BLaER1 (cell line): ENCODE data around the gene FAM124A.

Experiments
- H3K27ac ChIP-seq: shearing (Covaris generic); formaldehyde crosslinking; 2 replicates; pipeline ENCODE4 v1.8.1; 2022
- H3K27me3 ChIP-seq: shearing (Covaris generic); formaldehyde crosslinking; 2 replicates; pipeline ENCODE4 v1.8.1; 2022
- H3K36me3 ChIP-seq: shearing (Covaris generic); formaldehyde crosslinking; 2 replicates; pipeline ENCODE4 v1.8.1; 2022
- H3K4me1 ChIP-seq: shearing (Covaris generic); formaldehyde crosslinking; 2 replicates; pipeline ENCODE4 v1.8.1; 2022
- H3K4me2 ChIP-seq: shearing (Covaris generic); formaldehyde crosslinking; 2 replicates; pipeline ENCODE4 v1.8.1; 2022
- H3K4me3 ChIP-seq: shearing (Covaris generic); formaldehyde crosslinking; 2 replicates; pipeline ENCODE4 v1.8.1; 2022
- H3K9ac ChIP-seq: shearing (Covaris generic); formaldehyde crosslinking; 2 replicates; pipeline ENCODE4 v1.8.1; 2022
- H3K9me3 ChIP-seq: shearing (Covaris generic); formaldehyde crosslinking; 2 replicates; pipeline ENCODE4 v1.8.1; 2022
- H4K20me1 ChIP-seq: shearing (Covaris generic); formaldehyde crosslinking; 2 replicates; pipeline ENCODE4 v1.8.1; 2022
- Cebpa-rat ChIP-seq: shearing (Covaris generic); IDR thresholded peaks from 2 replicates; pipeline ENCODE4 v1.8.1; 2022

Gene FAM124A

DNA sequence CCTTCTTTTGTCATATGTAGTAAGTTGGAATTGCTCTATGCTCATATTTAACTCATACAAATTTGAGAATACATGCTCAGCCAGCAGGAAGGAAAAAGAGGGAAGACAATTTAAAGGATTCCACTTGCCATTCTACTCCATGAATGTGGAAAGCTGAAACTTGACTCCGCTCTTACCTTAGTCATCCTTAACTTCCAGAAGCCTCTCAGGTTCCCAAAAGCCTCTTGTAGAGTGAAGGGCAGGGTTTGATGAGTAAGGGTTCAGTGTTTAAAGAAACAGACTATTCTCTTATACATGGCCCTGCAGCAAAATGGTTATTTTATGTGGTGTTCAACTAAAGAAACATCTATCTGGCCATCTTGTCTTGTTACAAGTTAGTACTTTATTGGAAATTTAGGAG, 27.1 kb downstream of the FAM124A start:
- no peaks in the 10 kb centered on the region for H3K27me3 ChIP-seq
- TF ChIP-seq Cebpa-rat = no peak
- H4K20me1 ChIP-seq = no peaks in the 10 kb centered on the region
- H3K4me2 ChIP-seq = no peak overlapping the region
- no peak overlapping the region for H3K27ac ChIP-seq
- no peaks in the 10 kb centered on the region for H3K4me1 ChIP-seq
- no peak overlapping the region for H3K4me3 ChIP-seq
- H3K36me3 ChIP-seq = no peaks in the 10 kb centered on the region
- H3K9ac ChIP-seq = no peak overlapping the region
- no peaks in the 10 kb centered on the region for H3K9me3 ChIP-seq

DNA sequence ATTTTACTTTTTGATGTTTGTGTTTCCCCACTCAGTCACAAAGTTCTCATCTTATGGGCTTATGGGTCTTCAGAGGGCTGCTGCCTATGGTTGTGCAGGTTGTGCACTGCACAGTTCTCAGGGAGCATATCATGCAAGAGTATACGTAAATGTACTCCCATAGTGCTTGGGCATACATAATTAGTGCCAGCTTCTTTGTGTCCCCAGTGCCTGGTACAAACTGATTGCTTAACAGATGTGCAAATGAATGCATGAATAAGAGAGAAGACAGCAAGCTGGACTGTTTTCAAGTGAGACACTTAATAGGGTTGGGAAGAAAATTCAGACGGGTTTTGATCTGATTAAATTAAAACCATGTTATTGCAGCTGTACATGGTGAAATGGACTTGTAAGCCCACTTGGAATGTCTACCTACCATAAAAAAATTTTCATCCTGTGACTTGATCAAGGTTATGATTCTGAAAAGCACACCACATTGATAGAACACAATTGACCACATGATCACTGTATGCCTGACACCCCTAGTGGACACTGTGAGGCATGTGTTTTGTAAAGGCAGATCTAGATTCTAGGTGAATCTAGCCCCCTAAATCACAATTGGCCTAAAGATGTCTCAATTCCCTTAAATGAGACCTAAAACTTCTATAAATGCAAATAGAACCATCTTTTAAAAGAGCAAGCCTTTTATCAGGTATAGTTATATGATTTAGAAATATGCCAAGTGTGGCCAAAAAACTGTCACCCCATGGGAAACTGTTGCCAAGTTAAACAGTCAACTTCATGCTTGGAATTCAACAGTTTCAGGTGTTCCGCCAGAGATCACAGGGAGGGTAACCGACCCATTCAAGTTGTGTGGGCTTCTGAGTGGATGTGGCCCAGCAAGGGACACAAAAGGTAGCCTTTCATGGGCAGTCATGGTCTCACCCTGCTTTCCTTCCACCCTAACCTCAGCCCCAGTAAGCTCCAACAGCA, 27.9 kb downstream of the FAM124A start:
- Histone ChIP-seq H3K9ac (no peak overlapping the region), H3K27ac (no peak overlapping the region), H3K4me3 (no peak overlapping the region), H3K27me3 (no peaks in the 10 kb centered on the region), H3K4me2 (no peak overlapping the region), H3K36me3 (no peaks in the 10 kb centered on the region), H4K20me1 (no peaks in the 10 kb centered on the region), H3K4me1 (no peaks in the 10 kb centered on the region), H3K9me3 (no peaks in the 10 kb centered on the region)
- no peak for TF ChIP-seq Cebpa-rat

DNA sequence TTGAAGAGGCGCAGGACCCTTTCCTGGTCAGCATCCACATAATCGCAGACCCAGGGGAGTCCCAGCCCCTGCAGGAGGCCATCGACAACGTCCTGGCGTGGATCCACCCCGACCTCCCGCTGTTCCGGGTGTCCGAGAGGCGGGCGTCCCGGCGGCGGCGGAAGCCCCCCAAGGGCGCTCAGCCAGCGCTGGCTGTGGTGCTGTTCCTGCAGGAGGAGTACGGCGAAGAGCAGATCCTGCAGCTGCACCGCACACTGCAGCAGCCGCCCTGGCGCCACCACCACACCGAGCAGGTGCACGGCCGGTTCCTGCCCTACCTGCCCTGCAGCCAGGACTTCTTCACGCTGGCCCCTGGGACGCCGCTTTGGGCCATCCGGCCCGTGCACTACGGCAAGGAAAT, 29.3 kb downstream of the FAM124A start:
- no peak for TF ChIP-seq Cebpa-rat
- Histone ChIP-seq H3K36me3 (no peaks in the 10 kb centered on the region), H3K4me1 (no peaks in the 10 kb centered on the region)

DNA sequence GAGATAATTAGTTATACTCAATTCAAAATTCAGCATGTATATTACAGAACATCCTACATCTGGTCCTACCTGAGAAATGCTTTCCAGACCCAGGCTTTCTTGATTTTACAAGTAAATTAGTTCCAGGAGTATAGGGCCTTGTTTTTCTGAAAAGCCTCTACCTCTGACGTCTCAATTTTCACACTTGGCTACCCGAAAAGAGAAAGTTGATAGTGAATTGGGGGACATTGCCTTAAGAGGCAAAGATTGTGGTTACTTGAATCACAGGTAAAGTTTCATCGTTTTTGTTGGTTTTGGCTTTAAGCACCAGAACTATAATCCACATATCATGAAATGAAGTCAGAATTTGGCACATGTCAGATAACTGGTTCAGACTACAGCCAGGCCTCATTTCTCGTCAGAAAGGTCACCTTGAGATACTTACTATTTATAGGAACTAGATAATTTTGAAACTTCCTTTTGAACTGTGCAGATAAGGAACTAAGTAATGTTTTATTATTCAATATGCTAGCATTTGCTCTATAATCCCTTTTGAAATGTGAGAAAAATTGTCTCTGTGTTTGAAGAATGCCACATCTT, 30.8 kb downstream of the FAM124A start:
- H3K9me3 ChIP-seq = no peaks in the 10 kb centered on the region
- H3K4me3 ChIP-seq = no peak overlapping the region
- no peak overlapping the region for H3K4me2 ChIP-seq
- no peaks in the 10 kb centered on the region for H3K27me3 ChIP-seq
- no peak for TF ChIP-seq Cebpa-rat
- H3K27ac ChIP-seq = no peak overlapping the region
- no peak overlapping the region for H3K9ac ChIP-seq
- H4K20me1 ChIP-seq = no peaks in the 10 kb centered on the region
- no peaks in the 10 kb centered on the region for H3K36me3 ChIP-seq
- H3K4me1 ChIP-seq = no peaks in the 10 kb centered on the region

More for the DNA sequence above, 29.3 kb downstream of the FAM124A start:
- Histone ChIP-seq H3K4me3 (no peak overlapping the region), H4K20me1 (no peaks in the 10 kb centered on the region), H3K27ac (no peak overlapping the region), H3K9me3 (no peaks in the 10 kb centered on the region), H3K9ac (no peak overlapping the region), H3K4me2 (no peak overlapping the region), H3K27me3 (no peaks in the 10 kb centered on the region)

DNA sequence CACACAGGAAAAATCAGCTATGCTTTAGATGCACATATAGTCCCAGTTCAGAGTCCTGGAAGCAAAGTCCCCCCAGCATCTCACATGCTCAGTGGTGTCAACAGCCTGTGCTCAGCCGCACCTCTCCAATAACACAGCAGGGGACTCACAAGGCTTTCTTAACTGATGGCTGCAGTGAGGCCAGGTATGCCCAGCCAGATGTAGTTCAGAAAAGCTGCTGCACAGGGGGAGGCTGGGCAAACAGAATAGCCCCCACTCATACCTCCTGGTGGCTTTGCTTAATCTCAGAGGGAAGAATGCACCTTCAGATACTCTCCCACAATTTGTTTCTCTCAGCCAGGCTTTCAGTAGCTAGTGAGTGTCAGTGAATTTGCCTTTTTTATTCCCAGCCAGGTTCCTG, 33.4 kb downstream of the FAM124A start:
- TF ChIP-seq Cebpa-rat = no peak
- Histone ChIP-seq H4K20me1 (no peaks in the 10 kb centered on the region), H3K27me3 (no peaks in the 10 kb centered on the region), H3K9ac (no peak overlapping the region), H3K4me1 (no peaks in the 10 kb centered on the region), H3K9me3 (no peaks in the 10 kb centered on the region), H3K36me3 (no peaks in the 10 kb centered on the region), H3K4me2 (no peak overlapping the region), H3K4me3 (no peak overlapping the region), H3K27ac (no peak overlapping the region)

DNA sequence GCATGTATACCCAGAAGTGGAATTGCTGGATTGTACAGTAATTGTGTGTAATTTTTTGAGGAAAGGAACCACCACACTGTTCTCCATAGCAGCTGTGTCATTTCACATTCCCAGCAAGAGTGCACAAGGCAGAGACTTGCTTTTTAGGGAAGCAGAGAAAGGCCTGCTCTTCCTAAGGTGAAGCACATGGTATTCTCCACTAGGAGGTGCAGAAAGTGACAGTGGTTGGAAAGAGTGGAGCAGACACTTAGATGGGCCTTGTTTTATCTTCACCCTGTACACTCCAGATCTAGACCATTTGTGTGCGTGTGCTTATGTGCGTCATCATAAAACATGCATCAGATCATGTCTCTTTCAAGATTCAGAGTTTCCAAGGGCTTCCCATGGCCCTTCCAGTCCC, 35.0 kb downstream of the FAM124A start:
- Histone ChIP-seq H3K36me3 (no peaks in the 10 kb centered on the region), H4K20me1 (no peaks in the 10 kb centered on the region), H3K9me3 (no peaks in the 10 kb centered on the region), H3K4me1 (no peaks in the 10 kb centered on the region), H3K27me3 (no peaks in the 10 kb centered on the region), H3K27ac (no peak overlapping the region), H3K4me2 (no peak overlapping the region), H3K4me3 (no peak overlapping the region), H3K9ac (no peak overlapping the region)
- TF ChIP-seq Cebpa-rat = no peak

DNA sequence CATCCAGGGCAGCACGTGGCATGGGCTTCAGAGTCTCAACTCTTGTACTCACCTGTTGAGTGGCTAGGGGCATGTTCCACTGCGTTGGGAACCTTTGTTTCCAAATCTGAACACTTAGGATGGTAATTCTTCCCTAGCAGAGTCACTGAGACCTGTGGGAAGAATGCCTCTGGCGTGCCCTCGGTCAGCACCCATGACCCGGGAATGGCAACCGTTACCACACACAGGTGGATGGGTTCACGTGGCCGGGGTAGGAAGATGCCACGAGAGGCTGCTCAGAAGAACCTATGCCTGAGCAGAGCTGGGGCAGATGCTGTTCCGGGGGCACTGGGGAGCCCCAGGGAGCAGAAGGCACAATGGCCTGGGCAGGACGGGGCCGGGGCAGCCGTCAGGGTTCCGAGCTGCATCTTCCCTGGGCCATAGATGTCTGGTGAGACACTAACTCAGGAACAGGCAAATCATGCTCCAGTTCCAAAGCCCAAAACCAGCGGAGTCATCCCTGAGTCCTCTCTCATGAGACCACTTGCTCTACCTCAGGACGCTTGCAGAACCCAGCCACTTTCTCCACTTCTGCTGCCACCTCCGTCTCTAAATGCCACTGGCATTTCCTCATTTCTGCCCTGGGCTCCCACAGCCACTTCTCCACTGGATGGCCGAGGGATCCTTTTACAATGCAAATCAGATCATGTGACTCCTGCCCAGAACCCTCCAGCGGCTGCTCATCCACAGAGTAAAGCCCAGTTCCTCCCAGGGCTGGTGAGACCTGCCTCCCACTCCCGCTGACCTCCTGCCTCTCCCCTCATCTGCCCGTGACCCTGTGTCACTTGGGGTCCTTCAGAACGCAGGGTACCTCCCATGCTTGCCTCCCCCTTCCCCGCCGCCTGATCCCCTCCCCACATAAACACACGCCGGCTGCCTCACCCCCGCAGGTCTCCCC, 36.7 kb downstream of the FAM124A start:
- Histone ChIP-seq H3K27me3 (no peaks in the 10 kb centered on the region), H3K27ac (no peak overlapping the region), H4K20me1 (no peaks in the 10 kb centered on the region), H3K9ac (no peak overlapping the region), H3K4me3 (no peak overlapping the region), H3K9me3 (no peaks in the 10 kb centered on the region), H3K4me2 (no peak overlapping the region), H3K4me1 (no peaks in the 10 kb centered on the region), H3K36me3 (no peaks in the 10 kb centered on the region)
- TF ChIP-seq Cebpa-rat = no peak

DNA sequence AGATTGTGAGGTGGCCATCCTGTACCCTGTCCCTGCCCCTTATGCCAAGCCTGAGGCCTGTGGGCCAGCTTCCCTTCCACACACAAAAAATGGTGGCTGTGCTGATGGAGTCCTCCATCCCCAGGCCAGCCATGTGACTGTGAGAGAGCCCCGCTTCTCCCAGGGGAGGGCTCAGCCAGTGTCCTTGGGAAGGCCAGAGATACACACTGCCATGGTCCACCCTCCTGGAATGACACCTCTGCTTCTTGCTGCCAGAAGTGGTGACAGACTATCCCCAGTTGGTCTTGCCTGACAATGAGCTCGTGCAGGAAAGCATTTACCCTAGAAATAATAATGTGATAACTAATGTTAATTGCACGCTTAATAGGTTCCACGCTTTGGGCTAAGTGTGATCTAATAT, 38.0 kb downstream of the FAM124A start:
- no peak for TF ChIP-seq Cebpa-rat
- Histone ChIP-seq H3K4me1 (no peaks in the 10 kb centered on the region), H3K36me3 (no peaks in the 10 kb centered on the region), H4K20me1 (no peaks in the 10 kb centered on the region), H3K27ac (no peak overlapping the region), H3K27me3 (no peaks in the 10 kb centered on the region), H3K4me2 (no peak overlapping the region), H3K9me3 (no peaks in the 10 kb centered on the region), H3K4me3 (no peak overlapping the region), H3K9ac (no peak overlapping the region)

DNA sequence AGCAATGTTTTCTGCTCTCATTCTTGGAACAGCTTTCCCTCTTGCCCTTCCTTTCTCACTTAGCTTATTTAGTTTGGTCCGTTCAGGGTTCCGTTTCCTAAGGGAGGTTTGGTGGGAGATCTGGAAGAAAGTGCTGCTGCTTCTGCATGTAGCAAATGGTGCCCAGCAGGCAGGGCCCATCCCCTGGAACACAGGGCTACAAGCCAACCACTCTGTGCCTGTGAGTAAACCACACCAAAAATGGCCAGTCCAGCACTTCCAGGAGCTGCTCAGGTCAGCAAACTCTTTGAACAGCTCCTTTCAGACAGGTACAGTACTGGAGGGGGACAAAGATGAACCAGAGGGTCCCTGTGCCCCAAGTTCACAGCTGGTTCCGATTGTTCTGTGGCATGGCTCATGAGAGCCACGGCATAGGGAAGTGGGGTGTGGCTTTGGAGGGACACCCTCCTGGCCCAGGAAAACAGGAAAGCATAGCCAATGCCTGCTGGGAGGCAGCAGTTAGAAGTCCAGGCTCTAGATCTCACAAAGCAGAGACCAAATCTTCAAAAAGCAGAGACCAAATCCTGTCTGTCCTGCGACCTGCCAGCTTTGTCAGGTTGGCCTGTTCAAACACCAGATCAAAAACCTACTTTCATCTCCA, 39.5 kb downstream of the FAM124A start:
- Histone ChIP-seq H4K20me1 (no peaks in the 10 kb centered on the region), H3K4me1 (no peaks in the 10 kb centered on the region), H3K9ac (no peak overlapping the region), H3K9me3 (no peaks in the 10 kb centered on the region), H3K4me2 (no peak overlapping the region), H3K27ac (no peak overlapping the region), H3K27me3 (no peaks in the 10 kb centered on the region), H3K36me3 (no peaks in the 10 kb centered on the region), H3K4me3 (no peak overlapping the region)
- no peak for TF ChIP-seq Cebpa-rat
